ENCODE results near the gene RNF17. TPM values are rescaled to one million over a fixed set of nuclear protein-coding genes. Genes with fewer than 3 reads are reported as not detected.
A peak's percentile ranks its signal among the peaks of the same experiment; 100 is the strongest.

Gene RNF17
- total RNA-seq, 1 experiment from 2014 or later = not detected

DNA sequence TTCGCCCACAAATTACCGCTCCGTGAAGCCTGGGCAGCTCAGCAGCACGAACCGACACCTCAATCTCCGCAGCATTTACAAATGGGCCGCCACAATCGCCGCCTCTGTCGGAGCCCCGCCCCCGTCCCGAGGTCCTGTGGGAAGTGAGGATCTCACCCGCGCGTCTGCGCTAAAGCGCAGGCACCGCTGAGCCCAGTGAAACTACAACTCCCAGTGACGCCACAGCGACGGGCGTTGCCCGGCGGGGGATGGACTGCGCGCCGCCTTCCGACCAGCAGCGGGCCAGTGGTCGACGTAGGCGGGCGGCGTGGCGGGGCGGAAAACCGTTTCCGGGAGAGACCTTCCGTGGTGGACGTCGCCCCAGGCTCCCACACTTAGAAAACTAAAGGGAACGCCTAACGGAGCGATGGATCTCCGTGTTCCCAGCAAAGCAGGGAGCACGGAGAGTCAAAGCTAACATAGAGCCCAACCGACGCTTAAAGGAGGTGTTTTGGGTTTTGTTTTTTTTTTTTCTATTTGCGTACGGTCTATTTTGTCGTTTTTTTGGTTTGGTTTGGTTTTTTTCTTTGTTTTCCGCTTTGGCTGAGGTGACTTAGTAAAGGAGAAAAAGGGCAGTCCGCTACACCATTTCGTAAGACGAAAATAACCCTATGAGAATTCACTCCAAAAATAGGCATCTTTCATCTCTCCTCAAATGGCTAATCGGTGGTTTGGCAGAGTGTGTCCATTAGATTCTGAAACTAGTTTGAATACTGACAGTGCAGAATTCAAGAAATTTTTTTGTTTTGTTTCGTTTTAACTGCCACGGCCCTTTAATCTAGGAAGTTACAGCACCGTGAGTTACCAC is 159.0 kb downstream of the RNF17 start (continued):
- TF ChIP-seq POLR2AphosphoS5 (IDR thresholded peaks at IDR 0.05; ENCODE audit: low read depth, low read length) (peak; percentile 72; the same call in 1 of the 2 replicates), SRF (IDR thresholded peaks at IDR 0.05; ENCODE audit: low read depth) (no peak), ELF1 (IDR thresholded peaks at IDR 0.05; ENCODE audit: borderline replicate concordance, low read depth) (peak; percentile 63), CEBPB (IDR thresholded peaks at IDR 0.05; ENCODE audit: low read depth) (no peak)

DNA sequence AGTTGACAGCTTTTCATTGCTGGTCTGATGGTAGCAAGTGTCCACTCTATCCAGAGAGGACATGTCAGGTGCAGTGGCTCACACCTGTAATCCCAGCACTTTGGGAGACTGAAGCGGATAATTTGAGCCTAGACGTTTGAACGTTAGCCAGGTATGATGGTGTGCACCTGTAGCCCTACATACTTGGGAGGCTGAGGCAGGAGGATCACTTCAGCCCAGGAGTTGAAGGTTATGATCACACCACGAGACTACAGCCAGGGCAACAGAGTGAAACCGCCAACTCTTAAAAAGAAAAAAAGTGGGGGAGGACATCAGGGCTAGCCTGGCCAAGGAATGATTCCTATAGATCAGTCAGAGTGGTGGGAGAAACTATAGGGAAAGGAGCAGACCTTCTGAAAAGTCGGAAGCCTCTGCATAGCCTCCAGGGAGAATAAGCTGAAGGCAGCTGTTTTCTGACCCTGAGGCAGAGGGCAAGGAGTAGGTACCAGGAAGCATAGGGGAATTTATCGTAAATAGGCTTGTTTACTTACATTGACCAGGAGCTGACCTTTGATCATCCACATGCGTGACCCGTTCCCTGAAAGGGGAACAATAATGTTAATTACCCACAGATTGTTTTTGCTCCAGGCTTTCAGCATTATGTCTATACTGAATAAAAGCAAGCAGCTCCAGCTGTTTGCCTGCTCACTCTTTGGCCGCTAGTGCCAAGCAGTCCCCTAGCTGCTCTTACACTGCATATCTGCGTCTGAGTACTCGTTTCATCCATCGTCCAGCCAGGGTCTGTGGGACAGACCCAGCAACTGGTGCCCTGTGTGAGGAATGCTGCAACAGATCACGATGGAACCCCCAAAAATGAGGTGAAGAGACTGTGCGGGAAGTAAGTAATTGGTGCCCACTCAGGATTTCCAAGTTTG is 161.6 kb downstream of the RNF17 start:
- Histone ChIP-seq H4K20me1 (ENCODE audit: insufficient read depth) (no peaks in the 10 kb centered on the region), H3K36me3 (ENCODE audit: control insufficient read depth in 1 of 2, insufficient read depth in 2 of 2, low read length in 2 of 2) (no peaks in the 10 kb centered on the region), H3K4me3 (replicated peaks in 1 of 2; ENCODE audit: low read depth in 1 of 2, low read length in 2 of 2) (no peak overlapping the region), H3K27ac (ENCODE audit: low read depth, low read length) (no peak overlapping the region), H3K9ac (ENCODE audit: low read length) (no peak overlapping the region), H3K4me1 (ENCODE audit: control insufficient read depth in 1 of 2, insufficient read depth in 2 of 2, low read length in 2 of 2) (peaks cover 4 to 16% of the 10 kb centered on the region in 2 experiments; a peak in 2 of 4 replicates), H2AFZ (ENCODE audit: low read depth, low read length, poor library complexity, severe bottlenecking) (no peak overlapping the region), H3K27me3 (ENCODE audit: insufficient read depth, low read length) (no peaks in the 10 kb centered on the region), H3K9me3 (ENCODE audit: control insufficient read depth in 1 of 2, insufficient read depth in 1 of 2, low read depth in 1 of 2, low read length in 2 of 2) (no peaks in the 10 kb centered on the region), H3K79me2 (ENCODE audit: insufficient read depth, low read length) (peaks cover 17% of the 10 kb centered on the region), H3K9me2 (ENCODE audit: insufficient read depth) (no peaks in the 10 kb centered on the region), H3K4me2 (ENCODE audit: low read length) (no peak overlapping the region)
- DNase-seq (ENCODE audit: low read depth, low spot score) = no peak
- CTCF ChIA-PET = no interaction called here
- intact Hi-C loops (cut with micrococcal nuclease) = no loop called here
- no peak for ATAC-seq
- no TSS peak for BruUV-seq (replicated peaks)
- RAD21 ChIA-PET (ENCODE audit: low non-redundant PET in 1 of 2, low total read pairs in 2 of 2, uncharacterized antibody in 2 of 2, unreplicated experiment in 2 of 2) = no interaction called here
- POLR2A ChIA-PET = no interaction called here
- no peak for TF ChIP-seq ZFX (IDR thresholded peaks at IDR 0.05)
- no peak for TF ChIP-seq YY1 (IDR thresholded peaks at IDR 0.05; ENCODE audit: extremely low read depth, insufficient replicate concordance, low read depth, low read length)
- TF ChIP-seq ZNF274 (IDR thresholded peaks at IDR 0.05; ENCODE audit: low read depth, low read length) = no peak
- no peak for TF ChIP-seq CEBPB (IDR thresholded peaks at IDR 0.05; ENCODE audit: low read depth)
- no peak for TF ChIP-seq POLR2AphosphoS5 (IDR thresholded peaks at IDR 0.05; ENCODE audit: low read depth, low read length)
- TF ChIP-seq, protein P1, sequence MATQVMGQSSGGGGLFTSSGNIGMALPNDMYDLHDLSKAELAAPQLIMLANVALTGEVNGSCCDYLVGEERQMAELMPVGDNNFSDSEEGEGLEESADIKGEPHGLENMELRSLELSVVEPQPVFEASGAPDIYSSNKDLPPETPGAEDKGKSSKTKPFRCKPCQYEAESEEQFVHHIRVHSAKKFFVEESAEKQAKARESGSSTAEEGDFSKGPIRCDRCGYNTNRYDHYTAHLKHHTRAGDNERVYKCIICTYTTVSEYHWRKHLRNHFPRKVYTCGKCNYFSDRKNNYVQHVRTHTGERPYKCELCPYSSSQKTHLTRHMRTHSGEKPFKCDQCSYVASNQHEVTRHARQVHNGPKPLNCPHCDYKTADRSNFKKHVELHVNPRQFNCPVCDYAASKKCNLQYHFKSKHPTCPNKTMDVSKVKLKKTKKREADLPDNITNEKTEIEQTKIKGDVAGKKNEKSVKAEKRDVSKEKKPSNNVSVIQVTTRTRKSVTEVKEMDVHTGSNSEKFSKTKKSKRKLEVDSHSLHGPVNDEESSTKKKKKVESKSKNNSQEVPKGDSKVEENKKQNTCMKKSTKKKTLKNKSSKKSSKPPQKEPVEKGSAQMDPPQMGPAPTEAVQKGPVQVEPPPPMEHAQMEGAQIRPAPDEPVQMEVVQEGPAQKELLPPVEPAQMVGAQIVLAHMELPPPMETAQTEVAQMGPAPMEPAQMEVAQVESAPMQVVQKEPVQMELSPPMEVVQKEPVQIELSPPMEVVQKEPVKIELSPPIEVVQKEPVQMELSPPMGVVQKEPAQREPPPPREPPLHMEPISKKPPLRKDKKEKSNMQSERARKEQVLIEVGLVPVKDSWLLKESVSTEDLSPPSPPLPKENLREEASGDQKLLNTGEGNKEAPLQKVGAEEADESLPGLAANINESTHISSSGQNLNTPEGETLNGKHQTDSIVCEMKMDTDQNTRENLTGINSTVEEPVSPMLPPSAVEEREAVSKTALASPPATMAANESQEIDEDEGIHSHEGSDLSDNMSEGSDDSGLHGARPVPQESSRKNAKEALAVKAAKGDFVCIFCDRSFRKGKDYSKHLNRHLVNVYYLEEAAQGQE (IDR thresholded peaks at IDR 0.05; ENCODE audit: low read depth) = no peak
- no peak for TF ChIP-seq EGR1 (IDR thresholded peaks at IDR 0.05; ENCODE audit: low read depth)
- TF ChIP-seq RAD21 (IDR thresholded peaks at IDR 0.05; ENCODE audit: low read depth) = no peak
- TF ChIP-seq EZH2 (IDR thresholded peaks at IDR 0.05) = no peak
- TF ChIP-seq, protein P2, sequence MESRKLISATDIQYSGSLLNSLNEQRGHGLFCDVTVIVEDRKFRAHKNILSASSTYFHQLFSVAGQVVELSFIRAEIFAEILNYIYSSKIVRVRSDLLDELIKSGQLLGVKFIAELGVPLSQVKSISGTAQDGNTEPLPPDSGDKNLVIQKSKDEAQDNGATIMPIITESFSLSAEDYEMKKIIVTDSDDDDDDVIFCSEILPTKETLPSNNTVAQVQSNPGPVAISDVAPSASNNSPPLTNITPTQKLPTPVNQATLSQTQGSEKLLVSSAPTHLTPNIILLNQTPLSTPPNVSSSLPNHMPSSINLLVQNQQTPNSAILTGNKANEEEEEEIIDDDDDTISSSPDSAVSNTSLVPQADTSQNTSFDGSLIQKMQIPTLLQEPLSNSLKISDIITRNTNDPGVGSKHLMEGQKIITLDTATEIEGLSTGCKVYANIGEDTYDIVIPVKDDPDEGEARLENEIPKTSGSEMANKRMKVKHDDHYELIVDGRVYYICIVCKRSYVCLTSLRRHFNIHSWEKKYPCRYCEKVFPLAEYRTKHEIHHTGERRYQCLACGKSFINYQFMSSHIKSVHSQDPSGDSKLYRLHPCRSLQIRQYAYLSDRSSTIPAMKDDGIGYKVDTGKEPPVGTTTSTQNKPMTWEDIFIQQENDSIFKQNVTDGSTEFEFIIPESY (IDR thresholded peaks at IDR 0.05; ENCODE audit: extremely low read depth, insufficient replicate concordance, low read length) = no peak
- no peak for TF ChIP-seq SRF (IDR thresholded peaks at IDR 0.05; ENCODE audit: low read depth)
- no peak for TF ChIP-seq SP1 (IDR thresholded peaks at IDR 0.05; ENCODE audit: low read depth)
